SJSA1 (cell line): ENCODE results near the gene SPAG7. TPM values are rescaled to one million over a fixed set of nuclear protein-coding genes. Genes with fewer than 3 reads are reported as not detected.

Source experiments
- DNase-seq, 2 experiments: peaks; one replicate each; pipeline ENCODE4 v3.0.0-alpha.2; 2015 to 2020; ENCODE audit warnings: low spot score in 2 of 2, low read depth in 1 of 2
- H3K27ac ChIP-seq: fragments of 250-450 bp; sonication (Bioruptor Pico); 2 replicates; pipeline ENCODE4 v1.5.1; 2020; ENCODE audit warnings: mild to moderate bottlenecking, moderate library complexity
- H3K27me3 ChIP-seq: fragments of 250-450 bp; sonication (Bioruptor Pico); replicated peaks from 2 replicates; pipeline ENCODE4 v1.5.1; 2020; ENCODE audit warnings: mild to moderate bottlenecking, moderate library complexity
- H3K36me3 ChIP-seq: fragments of 250-450 bp; sonication (Bioruptor Pico); 2 replicates; pipeline ENCODE4 v1.5.1; 2020; ENCODE audit warnings: mild to moderate bottlenecking
- H3K4me1 ChIP-seq: fragments of 250-450 bp; sonication (Bioruptor Pico); replicated peaks from 2 replicates; pipeline ENCODE4 v1.6.1; 2021; ENCODE audit warnings: mild to moderate bottlenecking
- H3K4me3 ChIP-seq: fragments of 250-450 bp; sonication (Bioruptor Pico); 2 replicates; pipeline ENCODE4 v1.5.1; 2020; ENCODE audit warnings: mild to moderate bottlenecking
- H3K9me3 ChIP-seq: fragments of 250-450 bp; sonication (Bioruptor Pico); replicated peaks from 2 replicates; pipeline ENCODE4 v1.5.1; 2020; ENCODE audit warnings: mild to moderate bottlenecking
- total RNA-seq: library from RNA; depleted of rRNA; stranded (reverse); fragments of >200 nt; shearing (Covaris generic); gene quantifications from 2 replicates; pipeline ENCODE4 v1.2.3, GENCODE V29; 2014; rRNA removed

Gene SPAG7
- total RNA-seq: 63.5 and 71.4 TPM in 2 replicates

DNA sequence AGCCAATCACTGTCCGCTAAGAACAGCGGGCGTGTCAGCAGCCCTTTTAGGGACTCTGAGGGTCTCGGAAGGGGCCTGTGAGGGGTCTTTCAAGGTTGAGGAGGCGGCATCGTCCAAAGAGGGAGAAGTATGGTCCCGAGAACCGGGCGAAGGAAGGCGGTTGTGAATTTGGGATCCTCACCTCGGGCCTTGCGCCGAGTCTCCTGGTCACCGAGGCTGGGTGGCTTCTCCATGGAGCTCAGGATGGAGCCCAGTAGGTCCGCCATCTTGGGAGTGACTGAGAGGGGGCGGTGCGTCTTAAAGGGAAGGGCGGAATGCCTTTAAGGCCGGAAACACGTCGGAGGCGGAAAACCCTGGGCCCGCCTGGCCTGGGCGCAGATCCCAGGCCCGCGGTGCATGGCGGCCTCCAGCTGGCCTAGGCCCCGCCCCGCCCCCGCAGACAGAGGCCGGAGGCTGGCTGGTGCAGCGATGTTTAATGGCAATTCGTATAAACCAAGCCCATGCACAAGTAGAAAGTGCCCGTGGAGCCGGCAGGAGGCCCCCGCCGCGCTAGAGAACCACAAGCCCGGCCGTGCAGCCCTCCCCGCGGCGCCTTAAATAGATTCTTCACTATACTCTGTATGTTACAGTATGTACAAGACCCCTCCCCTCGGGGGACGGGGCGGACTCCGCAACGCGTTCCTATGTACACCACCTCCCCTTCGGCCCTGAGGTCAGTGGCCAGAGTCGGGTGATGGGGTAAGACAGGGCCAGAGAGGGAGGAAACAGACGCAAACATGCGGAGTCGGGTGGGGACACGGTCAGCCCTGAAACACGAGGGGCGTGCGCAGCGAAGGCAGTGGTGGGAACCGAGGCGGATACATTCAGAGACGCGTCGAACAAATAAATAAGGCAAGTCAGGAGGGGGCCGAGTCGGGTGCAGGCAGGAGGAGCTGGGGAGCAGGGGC lies at the start of gene SPAG7:
Gene SPAG7, minus strand, starts transcription at position 279 of the 947 bp plus-strand sequence. Its CDS starts 13 bp downstream, at position 266.
- DNase-seq: peak; percentile 93 to 99
- H3K27me3 ChIP-seq: no peaks in the 10 kb centered on the region
- H3K27ac ChIP-seq: peak within 1 kb of the TSS; percentile 93
- H3K36me3 ChIP-seq: peaks cover 72% of the 10 kb centered on the region
- H3K4me1 ChIP-seq: peaks cover 39% of the 10 kb centered on the region
- no peaks in the 10 kb centered on the region for H3K9me3 ChIP-seq
- peak within 1 kb of the TSS; percentile 57 for H3K4me3 ChIP-seq

GRCh38 chr17:5014357-5014756 lies 46.7 kb upstream of the SPAG7 start:
- H3K9me3 ChIP-seq: no peaks in the 10 kb centered on the region
- H3K4me1 ChIP-seq: no peaks in the 10 kb centered on the region
- H3K36me3 ChIP-seq: peaks cover 88% of the 10 kb centered on the region
- DNase-seq: no peak
- no peak overlapping the region for H3K4me3 ChIP-seq
- no peak overlapping the region for H3K27ac ChIP-seq
- no peaks in the 10 kb centered on the region for H3K27me3 ChIP-seq

- no peaks in the 10 kb centered on the region for H3K9me3 ChIP-seq
- no peak overlapping the region for H3K27ac ChIP-seq
- no peaks in the 10 kb centered on the region for H3K27me3 ChIP-seq
- no peak for DNase-seq
- peaks cover 85% of the 10 kb centered on the region for H3K36me3 ChIP-seq
- no peaks in the 10 kb centered on the region for H3K4me1 ChIP-seq
- no peak overlapping the region for H3K4me3 ChIP-seq
These were observed 44.3 kb upstream of the SPAG7 start for GRCh38 chr17:5011928-5012327.

GRCh38 chr17:5003214-5003867 lies 35.7 kb upstream of the SPAG7 start:
- Histone ChIP-seq H3K4me3 (no peak overlapping the region), H3K27me3 (no peaks in the 10 kb centered on the region), H3K9me3 (no peaks in the 10 kb centered on the region), H3K36me3 (peaks cover 98% of the 10 kb centered on the region), H3K4me1 (peaks cover 9% of the 10 kb centered on the region), H3K27ac (no peak overlapping the region)
- DNase-seq: no peak

GRCh38 chr17:5002121-5002788 lies 34.6 kb upstream of the SPAG7 start:
- Histone ChIP-seq H3K4me1 (peaks cover 10% of the 10 kb centered on the region), H3K36me3 (peaks cover 92% of the 10 kb centered on the region), H3K27me3 (no peaks in the 10 kb centered on the region), H3K27ac (no peak overlapping the region), H3K9me3 (no peaks in the 10 kb centered on the region), H3K4me3 (no peak overlapping the region)
- DNase-seq: no peak

GRCh38 chr17:5000237-5000639 lies 32.6 kb upstream of the SPAG7 start:
- Histone ChIP-seq H3K27ac (no peak overlapping the region), H3K9me3 (no peaks in the 10 kb centered on the region), H3K27me3 (no peaks in the 10 kb centered on the region), H3K36me3 (peaks cover 72% of the 10 kb centered on the region), H3K4me1 (peaks cover 16% of the 10 kb centered on the region), H3K4me3 (peak overlapping the region; percentile 74; the same call in 1 of the 2 replicates)
- no peak for DNase-seq

DNA sequence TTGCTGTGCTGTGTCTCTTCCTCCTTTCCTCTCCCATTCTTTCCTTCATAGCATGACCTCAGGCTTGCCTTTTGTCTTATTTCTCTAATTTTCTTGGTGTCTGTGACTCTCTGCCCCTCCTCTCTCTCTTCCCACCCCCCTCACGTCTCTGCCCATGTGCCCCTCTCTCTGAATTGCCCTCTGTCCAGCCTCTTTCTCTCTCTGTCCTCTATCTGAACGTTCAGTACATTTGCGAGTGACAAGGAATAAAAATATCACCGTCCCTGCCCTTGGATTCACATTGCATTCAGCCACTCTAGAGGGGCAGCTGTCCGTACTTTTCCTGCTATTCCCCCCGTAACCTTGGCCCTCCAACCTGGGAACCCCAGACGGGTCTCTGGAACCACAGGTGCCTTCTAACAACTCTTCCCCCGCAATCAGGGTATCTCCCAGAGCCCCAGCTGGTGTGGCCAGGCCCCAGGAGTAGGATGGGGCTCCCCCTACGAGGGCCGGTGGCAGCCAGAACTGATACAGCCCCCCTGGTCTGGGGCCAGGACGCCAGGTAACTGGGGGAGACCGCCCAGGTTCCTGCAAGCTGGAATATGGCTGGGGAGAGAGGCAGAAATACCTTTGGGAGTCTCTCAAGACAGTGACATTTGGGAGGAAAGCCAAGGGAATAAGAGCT lies 31.9 kb upstream of the SPAG7 start:
- Histone ChIP-seq H3K27me3 (no peaks in the 10 kb centered on the region), H3K36me3 (peaks cover 65% of the 10 kb centered on the region), H3K9me3 (no peaks in the 10 kb centered on the region), H3K27ac (no peak overlapping the region), H3K4me1 (peaks cover 16% of the 10 kb centered on the region), H3K4me3 (peak overlapping the region; percentile 74)
- DNase-seq: no peak

- H3K9me3 ChIP-seq: no peaks in the 10 kb centered on the region
- H3K27me3 ChIP-seq: no peaks in the 10 kb centered on the region
- H3K4me3 ChIP-seq: peak overlapping the region; percentile 74
- H3K27ac ChIP-seq: peak overlapping the region; percentile 67; the same call in 1 of the 2 replicates
- peaks cover 16% of the 10 kb centered on the region for H3K4me1 ChIP-seq
- DNase-seq: no peak
- H3K36me3 ChIP-seq: peaks cover 58% of the 10 kb centered on the region
These were observed 31.3 kb upstream of the SPAG7 start for GRCh38 chr17:4998732-4999429.

DNA sequence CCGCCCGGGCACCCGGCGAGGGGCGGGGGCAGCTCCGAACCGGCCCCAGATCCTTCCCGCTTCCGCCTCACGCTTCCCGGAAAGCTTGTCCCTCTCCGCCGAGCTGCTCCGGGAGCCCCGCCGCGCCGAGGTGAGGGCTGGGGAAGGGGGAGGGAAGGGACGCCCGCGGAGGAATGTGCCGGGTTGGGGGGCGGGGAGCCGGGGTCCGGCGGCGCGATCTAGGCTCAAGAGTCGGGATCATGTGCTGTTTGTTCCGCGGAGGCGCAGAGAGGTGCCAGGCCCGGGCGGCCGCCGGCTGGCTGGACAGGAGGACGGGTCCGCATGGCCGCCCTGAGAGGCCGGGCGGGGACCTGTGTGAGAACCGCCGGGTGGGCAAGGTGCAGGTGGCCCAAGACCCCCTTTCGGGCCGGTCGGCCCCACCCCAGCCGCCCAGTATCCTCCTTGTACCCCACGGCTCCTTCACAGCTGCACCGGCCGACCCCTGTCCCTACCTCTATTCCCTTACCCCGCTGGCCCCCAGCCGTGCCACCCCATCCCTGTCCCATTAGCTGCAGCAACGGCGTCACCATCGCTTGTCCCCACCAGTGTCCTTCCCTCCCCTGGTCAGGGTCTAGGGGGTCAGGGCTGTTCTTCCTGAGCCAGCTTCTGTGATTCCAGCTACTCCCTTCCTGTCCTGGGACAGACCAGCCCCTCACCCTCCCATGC lies 30.6 kb upstream of the SPAG7 start:
- Histone ChIP-seq H3K9me3 (no peaks in the 10 kb centered on the region), H3K27me3 (no peaks in the 10 kb centered on the region), H3K36me3 (peaks cover 51% of the 10 kb centered on the region), H3K27ac (peak overlapping the region; percentile 67), H3K4me1 (peaks cover 16% of the 10 kb centered on the region), H3K4me3 (peak overlapping the region; percentile 74)
- DNase-seq: peak in 1 of 2 experiments; percentile 57

GRCh38 chr17:4997302-4998026 lies 29.8 kb upstream of the SPAG7 start, which contains the start of the genes INCA1 and KIF1C:
Gene INCA1 (minus strand): TSS chr17:4997522. CDS start chr17:4994437, 3,085 bp downstream.
Gene KIF1C (plus strand): TSS chr17:4997950. CDS start chr17:5000247, 2,297 bp downstream.
- no peaks in the 10 kb centered on the region for H3K9me3 ChIP-seq
- peaks cover 16% of the 10 kb centered on the region for H3K4me1 ChIP-seq
- peak; percentile 90 to 97 for DNase-seq
- H3K27me3 ChIP-seq: no peaks in the 10 kb centered on the region
- H3K27ac ChIP-seq: peak within 1 kb of the TSS; percentile 67
- H3K36me3 ChIP-seq: peaks cover 44% of the 10 kb centered on the region
- peak within 1 kb of the TSS; percentile 74 for H3K4me3 ChIP-seq

GRCh38 chr17:4994081-4994595 lies 26.5 kb upstream of the SPAG7 start:
- Histone ChIP-seq H3K27me3 (no peaks in the 10 kb centered on the region), H3K4me3 (no peak overlapping the region), H3K36me3 (peaks cover 11% of the 10 kb centered on the region), H3K9me3 (no peaks in the 10 kb centered on the region), H3K4me1 (peaks cover 10% of the 10 kb centered on the region), H3K27ac (no peak overlapping the region)
- DNase-seq: no peak
